Fibroblast of gingiva (primary cell): Measurements from ENCODE around the gene DHRSX.
"Not testable (repeated sequence)": the region's sequence is repeated elsewhere in the genome, so short reads cannot be mapped to it uniquely, and the experiment has no call there.

Experiments
- DNase-seq: peaks from one replicate; pipeline ENCODE4 v3.0.0-alpha.2; 2011; ENCODE audit warnings: low read depth

DHRSX gene

DNA sequence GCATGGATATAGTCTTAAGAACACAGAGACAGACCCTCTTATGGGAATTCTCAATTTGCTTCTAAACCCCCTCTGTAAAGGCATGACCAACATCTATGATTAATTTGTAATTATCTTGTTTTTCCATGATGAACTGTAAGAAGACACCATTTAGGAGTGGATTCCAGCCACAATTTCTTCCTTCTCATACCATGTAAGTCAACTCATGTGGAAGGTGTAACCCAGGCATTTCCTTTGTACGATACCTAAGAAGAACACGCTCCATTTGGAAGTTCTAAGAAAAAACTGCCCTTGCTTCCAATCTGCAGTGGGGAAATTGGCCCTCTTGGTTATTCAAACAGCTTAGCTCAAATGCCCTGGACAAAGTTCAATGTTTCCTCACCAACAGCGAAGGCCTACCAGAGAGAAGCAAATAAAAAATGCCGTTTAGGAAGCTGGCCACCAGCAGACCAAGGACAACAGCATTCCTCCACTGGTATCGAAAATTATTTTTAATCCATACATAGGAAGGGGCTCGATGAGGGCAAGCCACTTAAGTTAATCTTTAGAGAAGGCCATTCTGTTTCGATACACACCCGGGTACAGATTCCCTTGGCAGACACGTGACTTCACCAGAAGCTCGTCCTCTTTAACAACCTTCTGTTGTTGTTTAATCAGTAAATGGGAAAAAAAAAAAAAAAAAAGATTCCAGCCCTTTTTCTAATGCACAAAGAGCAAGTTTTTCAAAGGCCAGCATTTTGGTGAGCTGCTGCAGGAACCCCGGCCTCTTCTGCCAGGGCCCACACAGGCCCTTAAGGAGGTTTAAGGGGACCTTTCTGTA is 2.6 kb downstream of the DHRSX start:
- DNase-seq: peak; percentile 62

DNA sequence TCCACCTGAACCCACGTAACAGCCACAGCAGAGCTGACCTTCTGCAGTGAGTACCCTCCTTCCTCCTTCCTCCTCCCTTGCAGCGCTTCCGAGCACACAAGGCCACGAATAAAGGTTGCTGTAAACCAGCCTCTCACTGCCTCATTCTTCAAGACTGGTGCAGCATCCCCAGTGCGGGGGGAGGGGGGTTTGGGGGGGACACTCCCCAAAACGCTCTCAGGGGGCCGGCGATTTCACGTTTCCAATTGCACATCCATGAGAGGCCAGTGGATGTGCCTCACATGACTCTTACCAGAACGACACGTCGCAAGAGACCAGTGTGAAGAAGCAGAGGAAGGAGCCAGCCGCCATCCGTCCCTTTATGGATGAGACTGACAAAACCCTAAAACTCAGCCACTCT is 5.2 kb downstream of the DHRSX start:
- no peak for DNase-seq

DNA sequence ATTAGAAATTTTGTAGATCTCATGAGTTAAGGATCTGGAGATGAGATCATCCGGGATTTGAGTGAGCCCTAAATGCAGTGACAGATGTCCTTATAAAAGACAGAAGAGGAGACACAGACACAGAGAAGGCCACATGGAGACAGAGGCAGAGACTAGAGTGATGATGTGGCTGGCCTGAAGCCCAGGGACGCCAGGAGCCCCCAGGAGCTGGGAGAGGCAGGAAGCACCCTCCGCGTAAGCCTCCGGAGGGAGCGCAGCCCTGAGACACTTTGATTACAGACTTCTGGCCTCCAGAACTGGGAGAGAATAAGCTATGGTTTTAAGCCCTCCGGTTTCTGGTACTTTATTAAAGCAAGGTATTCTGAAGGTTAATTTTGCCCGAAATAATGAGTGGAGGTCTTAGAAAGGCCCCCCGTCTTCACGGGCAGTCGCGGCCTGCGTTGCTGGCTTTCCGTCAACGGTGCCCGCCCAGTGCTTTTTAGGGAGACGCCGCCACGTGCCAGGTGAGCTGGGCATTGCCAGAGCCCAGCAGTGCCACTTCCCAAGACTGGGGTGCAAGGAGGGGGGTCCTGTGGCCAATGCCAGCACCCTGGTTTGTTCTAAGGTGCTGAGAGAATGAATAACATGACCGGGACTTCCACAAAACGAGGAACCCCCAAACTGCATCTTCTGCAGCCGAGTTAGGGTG is 8.1 kb downstream of the DHRSX start:
- no peak for DNase-seq

DNA sequence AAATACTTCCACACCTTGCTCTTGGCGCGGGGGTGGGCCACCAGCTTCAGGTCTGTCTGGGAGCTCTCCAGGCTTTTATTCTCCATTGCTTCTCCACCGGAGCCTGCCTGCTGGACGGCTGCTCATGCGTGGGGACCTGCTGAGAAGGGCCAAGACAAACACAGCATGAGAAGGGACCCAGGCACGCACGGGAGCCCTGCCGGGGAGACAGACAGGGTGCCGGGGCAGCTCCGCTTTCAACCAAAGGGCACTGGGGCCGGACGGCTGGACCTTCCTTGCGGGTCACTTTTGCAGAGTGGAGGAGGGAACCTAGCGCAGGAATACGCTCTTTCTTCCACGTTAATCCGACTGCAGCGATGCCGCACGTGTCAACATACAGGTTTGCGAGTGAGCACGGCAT is 10.1 kb downstream of the DHRSX start:
- DNase-seq: no peak

DNA sequence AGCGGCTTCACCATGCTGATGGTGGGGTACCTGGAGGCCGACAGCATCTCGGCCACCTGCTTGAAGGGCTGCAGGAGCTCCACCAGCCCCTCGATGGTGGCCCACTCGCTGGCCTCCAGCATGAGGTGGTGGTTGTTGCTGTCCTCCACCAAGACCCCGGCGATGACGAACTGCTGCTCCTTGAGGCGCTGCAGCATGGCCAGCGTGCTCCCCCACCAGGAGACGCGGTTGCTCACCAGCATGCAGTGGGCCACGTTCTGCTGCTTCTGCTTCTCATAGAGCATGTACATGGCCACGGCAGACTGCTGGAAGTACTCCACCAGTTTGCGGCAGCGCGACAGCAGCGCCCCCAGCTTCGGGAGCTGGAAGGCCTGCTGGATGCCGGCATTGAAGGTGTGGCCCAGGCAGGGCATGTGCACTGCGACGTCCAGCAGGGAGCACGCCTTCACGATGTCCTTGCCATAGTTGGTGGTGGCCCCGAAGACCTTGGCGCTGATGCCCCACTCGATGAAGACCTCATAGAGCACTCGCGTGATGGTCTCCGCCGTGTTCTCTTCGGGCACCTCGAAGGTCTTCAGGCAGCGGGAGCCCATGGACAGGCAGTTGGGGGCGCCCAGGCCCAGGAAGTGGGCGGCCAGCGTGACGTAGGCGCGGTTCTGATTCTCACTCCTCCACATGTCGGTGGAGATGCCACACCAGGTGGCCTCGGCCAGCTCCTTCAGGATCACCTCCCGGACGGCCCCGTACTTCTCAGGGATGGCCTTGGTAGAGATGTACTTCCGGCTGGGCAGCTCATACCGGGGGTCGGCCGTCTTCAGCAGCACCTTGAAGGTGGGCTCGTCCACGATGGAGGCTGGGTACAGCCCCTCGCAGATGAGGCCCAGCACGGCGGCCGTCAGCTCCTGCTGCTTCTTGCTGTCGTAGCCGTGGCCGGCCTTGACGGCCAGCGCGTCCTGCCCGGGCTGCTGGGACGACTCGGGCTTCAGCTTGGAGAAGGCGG is 11.0 kb downstream of the DHRSX start:
- no peak for DNase-seq

DNA sequence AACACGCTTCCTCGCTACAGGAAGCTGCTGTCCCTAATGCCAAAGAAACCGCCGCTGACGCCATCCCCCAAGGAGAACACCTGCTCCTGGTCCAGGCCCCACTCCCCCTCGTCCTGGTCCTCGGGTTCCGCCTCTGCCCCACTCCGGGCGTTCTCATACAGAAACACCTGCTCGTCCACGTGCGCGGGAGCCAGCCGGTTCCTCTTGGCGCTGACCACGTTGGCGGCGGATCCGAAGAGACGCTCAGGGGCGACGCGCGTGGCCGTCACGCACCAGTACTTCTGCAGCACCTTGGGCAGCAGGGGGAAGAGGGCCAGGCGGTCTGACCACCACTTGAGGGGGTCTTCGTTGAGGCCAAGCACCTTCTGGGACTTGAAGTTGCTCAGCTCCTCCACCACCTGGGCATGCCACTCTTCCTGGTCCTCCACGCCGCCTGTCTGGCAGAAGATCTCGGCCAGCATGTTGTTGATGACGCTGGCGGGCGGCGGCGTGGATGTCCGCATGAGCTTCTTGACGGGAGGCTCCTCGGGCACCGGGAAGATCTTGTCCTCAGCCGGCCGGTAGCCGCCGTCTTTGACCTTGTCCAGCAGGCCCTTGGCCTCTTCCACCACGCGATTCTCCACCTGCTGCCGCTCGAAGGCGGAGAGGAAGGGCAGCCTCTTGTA is 12.0 kb downstream of the DHRSX start:
- DNase-seq: no peak

DNA sequence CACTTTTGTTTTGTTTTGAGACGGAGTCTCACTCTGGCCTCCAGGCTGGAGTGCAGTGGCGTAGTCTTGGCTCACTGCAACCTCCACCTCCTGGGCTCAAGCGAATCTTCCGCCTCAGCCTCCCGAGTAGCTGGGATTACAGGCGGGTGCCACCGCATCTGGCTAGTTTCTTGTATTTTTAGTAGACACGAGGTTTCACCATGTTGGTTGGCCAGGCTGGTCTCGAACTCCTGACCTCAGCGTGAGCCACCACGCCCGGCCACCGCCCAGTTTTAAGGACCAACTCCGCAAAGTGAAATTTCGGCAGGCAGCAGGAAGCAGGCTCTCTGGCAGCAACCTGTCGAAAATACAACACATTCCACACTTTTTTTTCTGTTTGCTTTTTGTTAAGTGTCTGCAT is 13.4 kb downstream of the DHRSX start:
- no peak for DNase-seq

DNA sequence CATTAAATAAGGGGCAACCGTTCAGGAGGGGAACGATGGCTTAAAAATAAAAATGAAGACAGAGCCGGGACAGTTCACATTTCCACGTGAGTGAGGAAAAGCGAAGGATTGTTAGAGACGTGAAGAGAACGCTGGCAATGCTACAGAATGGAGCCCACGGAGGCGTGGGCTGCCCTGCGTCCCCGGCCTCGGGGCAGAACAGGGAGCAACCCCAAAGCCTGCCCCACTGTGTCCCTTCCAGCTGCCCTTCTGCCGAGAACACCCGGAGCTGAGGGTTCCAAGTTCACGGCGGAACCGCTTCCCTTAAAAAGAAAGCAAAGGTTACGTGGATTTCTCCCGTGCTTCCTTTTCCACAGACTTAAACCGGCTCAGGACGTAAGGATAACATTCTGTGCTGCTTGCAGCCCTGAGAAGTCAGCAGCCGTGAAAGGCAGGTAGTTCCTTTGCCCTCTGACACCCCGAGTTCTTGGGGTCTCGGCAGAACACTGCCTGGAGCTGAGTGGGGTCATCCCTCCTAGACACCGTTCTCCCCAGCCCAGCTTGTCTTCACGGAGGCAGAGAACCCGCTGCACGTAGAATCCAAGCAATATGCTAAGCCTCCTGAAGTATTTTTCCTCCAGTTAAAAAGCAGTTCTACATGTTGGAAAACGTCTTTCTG is 14.2 kb downstream of the DHRSX start:
- DNase-seq: no peak

DNA sequence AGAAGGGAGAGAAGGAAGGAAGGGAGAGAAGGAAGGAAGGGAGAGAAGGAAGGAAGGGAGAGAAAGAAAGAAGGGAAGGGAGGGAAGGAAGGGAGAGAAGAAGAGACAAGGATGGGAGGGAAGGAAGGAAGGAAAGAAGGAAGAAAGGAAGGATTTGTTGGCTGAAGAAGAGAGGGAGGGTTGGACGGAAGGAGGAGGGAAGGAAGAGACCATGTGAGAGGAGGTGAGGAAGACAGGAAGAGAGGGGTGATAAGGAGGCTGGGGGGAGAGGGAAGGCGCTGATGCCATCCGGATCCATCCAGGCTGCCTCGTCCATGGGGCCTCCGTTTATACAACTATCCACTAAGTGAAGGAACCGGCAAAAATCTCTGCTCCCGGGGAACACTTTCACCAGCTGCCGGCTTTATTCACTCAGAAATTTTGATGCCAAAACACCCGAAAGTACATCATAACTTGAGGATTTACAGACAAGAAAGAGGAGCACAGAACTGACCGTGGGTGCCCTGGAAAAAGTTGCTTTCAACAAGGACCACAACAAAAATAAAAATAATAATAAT is 14.9 kb downstream of the DHRSX start:
- no peak for DNase-seq

DNA sequence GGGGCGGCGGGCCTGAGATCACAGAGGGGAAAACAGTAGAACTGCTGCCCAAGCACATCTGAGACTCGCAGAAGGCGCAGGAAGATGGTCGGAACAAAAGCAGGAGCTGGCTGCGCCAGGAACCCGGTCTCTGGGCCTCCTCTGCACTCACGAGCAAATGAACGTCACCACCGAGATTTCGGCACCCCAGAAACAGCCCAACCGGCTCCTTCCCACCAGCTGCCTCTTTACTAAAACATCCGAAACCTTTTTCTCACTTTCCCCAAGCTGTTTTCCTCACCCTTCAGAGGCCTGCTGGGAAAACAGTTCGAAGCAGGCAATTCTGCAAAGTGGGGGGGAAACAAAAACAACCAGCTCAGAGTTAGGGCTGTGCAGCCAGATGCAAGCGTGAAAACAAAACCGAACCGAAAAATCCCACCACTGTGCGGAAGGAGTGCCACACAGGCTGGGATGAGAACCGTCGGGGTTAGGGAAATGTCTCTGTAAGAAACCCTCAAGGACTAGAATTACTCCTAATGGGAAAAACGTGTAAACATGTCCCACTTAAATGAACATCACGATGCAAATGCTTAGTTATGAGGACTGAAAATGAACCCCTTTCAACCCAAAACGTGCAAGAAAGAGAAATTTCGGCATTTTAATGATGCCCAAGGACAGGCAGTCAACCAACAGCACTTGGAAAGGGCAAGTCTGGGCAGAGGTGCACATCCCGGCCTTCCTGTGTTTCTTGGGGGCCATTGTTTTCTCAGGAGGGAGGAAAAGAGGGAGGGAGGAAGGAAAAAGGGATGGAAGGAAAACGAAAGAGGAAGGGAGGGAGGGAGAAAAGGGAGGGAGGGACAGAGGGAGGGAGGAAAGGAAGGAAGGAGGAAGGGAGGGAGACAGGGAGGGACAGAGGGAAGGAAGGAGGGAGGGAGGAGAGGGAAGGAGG is 15.8 kb downstream of the DHRSX start:
- peak; percentile 46 for DNase-seq

DNA sequence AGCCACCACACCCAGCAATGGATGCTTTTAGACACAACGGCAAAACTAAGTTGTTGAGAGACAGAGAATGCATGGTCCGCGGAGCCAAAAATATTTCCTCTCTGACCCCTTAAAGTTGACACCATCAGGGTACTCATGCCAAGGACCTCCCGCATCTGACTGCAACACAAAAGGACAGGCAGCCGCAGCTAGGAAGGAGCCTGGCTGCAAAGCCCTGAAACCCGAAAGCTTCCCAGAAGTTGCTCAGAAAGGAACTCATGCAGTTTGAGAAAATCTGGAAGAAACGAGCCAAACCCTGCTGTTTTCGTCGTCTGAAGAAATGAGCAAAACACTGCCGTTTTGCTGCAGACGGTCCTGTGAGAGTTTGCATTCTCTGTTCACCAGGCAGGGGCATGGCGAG is 16.5 kb downstream of the DHRSX start:
- peak; percentile 44 for DNase-seq

DNA sequence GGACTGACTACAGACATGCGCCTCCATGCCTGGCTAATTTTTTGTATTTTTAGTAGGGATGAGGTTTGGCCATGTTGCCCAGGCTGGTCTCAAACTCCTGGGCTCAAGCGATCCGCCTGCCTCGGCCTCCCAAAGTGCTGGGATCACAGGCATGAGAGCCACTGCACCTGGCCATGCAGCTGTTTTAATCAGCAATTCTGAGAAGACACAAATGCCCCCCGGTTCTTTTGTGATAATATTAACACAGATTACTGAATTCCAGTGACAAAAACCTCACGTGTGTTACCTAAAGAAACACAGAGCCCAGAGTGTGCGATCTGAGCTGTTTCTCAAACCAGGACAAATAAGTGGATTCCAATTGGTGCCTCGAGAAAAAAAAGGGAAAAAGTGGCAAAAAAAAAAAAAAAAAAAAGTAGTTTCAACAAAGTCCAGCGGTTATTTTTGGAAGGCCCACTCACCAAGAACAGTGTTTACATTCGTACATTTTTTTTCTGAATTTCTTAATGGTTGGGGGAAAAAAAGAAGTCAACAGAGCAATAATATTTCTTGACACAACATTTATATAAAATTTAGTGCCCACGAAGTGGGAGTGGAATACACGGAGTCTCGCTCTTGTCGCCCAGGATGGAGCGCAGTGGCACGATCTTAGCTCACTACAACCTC is 17.2 kb downstream of the DHRSX start:
- no peak for DNase-seq

DNA sequence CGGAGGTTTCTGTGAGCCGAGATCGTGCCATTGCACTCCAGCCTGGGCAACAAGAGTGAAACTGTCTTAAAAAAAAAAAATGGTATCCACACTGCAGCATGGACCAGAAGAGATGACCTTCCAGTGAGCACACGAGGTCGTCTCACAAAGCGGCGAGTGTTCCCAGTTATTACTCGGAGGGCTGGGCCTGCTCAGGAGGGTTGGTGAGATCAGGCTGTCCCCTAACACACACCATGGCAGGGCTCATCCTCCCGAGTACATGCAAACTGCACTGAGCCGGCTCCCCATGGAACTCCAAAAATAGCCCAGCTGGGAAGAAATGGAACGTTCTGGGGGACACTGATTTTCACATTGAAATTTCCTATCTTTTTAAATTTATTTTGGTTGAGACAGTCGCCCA is 19.2 kb downstream of the DHRSX start:
- DNase-seq: not testable (repeated sequence)

DNA sequence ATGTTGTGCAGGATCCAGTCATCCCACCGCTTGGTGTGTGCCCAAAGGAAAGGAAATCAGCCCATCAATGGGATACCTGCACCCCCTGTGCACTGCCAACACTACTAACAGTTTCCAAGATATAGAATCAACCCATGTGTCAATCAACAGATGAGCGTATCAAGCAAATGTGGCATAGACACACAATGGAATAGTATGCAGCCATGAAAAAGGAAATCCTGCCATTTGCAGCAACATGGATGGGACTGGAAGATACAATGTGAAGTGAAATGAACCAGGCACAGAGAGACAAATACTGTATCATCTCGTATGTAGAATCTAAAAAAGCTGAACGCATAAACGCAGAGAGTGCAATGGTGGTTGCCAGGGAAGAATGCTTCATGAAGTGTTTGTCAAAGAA is 20.8 kb downstream of the DHRSX start:
- not testable (repeated sequence) for DNase-seq

DNA sequence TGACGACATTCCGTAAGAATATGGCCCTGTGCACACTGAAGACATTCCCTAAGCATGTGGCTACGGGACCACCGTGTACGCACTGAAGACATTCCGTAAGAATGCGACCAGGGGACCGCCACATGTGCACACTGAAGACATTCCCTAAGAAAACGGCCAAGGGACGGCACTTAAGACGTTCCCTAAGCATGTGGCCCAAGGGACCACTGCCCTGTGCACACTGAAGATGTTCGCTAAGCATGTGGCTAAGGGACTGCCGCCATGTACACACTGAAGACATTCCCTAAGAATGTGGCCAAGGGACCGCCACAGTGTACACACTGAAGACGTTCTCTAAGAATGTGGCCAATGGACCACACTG is 21.4 kb downstream of the DHRSX start:
- no peak for DNase-seq

DNA sequence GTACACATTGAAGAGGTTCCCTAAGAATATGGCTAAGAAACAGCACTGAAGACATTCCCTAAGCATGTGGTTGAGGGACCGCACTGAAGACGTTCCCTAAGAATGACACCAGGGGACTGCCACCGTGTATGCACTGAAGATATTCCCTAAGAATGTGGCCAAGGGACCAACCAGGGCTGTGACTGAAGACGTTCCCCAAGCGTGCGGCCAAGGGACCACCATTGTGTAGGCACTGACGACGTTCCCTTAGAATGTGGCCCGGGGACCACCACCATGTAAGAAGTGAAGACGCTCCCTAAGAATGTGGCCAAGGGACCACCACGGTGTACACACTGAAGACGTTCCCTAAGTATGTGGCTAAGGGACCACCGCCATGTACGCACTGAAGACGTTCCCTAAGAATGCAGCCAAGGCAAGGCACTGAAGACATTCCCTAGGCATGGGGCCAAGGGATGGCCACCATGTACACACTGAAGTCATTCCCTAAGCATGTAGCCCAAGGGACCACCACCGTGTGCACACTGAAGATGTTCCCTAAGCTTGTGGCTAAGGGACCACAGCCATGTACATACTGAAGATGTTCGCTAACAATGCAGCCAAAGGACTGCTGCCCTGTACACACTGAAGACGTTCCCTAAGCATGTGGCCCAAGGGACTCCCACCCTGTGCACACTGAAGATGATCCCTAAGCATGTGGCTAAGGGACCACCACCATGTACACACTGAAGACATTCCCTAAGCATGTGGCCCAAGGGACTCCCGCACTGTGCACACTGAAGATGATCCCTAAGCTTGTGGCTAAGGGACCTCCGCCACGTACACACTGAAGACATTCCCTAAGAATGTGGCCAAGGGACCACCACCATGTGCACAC is 22.0 kb downstream of the DHRSX start:
- no peak for DNase-seq

DNA sequence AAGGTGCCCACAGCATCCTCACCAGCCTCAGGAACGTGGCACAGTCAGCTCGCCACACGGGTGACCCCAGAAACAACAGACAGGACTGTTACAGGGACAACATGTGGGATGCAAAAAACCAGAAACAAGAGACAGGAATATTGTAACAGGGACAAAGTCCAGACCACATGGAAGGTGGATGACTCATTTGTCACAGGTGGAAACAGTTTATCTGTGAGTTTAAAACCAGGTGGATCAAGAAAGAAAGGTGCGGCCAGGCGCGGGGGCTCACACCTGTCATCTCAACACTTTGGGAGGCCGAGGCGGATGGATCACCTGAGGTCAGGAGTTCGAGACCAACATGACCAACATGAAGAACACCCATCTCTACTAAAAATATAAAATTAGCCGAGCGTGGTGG is 23.5 kb downstream of the DHRSX start:
- not testable (repeated sequence) for DNase-seq

DNA sequence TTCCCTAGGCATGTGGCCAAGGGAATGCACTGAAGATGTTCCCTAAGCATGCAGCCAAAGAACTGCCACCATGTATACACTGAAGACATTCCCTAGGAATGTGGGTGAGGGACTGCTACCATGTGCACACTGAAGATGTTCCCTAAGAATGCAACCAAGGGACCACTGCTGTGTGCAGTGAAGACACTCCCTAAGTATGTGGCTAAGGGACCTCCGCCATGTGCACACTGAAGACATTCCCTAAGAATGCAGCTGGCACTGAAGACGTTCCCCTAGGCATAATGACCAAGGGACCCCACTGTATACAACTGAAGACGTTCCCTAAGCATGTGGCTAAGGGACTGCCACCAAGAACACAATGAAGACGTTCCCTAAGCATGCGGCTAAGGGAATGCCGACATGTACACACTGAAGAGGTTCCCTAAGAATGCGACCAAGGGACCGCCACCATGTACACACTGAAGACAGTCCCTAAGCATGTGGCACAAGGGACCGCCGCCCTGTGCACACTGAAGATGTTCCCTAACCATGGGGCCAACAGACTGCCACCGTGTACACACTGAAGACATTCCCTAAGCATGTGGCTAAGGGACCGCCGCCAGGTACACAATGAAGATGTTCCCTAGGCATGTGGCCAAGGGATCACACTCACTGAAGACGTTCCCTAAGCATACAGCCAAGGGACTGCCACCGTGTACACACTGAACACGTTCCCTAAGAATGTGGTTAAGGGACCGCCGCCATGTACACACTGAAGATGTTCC is 25.6 kb downstream of the DHRSX start:
- DNase-seq: no peak
